Measurements from ENCODE around the gene SDHAF2.

- TF ChIP-seq CTCF (IDR thresholded peaks at IDR 0.05) (no peak), POLR2A (IDR thresholded peaks at IDR 0.05) (no peak)
Observed at GRCh38 chr11:61413496-61413895, 16.4 kb upstream of the SDHAF2 start.

Measured in heart left ventricle (tissue), 13 donors.